NCI-H2029 treated with DMSO at 0.1 percent for 48 hours (cell line): ENCODE results near the gene UBASH3B.
A peak's percentile ranks its signal among the peaks of the same experiment; 100 is the strongest.
"Not testable (repeated sequence)": the region's sequence is repeated elsewhere in the genome, so short reads cannot be mapped to it uniquely, and the experiment has no call there.

ENCODE experiments used
- DNase-seq: peaks from one replicate; lab custom pipeline; 2025; lab: John Stamatoyannopoulos, UW

The UBASH3B gene

GRCh38 chr11:122655527-122656072 is at the start of gene UBASH3B:
Gene UBASH3B (plus strand): TSS chr11:122655722. CDS start chr11:122656050, 328 bp downstream.
- no peak for DNase-seq

DNA sequence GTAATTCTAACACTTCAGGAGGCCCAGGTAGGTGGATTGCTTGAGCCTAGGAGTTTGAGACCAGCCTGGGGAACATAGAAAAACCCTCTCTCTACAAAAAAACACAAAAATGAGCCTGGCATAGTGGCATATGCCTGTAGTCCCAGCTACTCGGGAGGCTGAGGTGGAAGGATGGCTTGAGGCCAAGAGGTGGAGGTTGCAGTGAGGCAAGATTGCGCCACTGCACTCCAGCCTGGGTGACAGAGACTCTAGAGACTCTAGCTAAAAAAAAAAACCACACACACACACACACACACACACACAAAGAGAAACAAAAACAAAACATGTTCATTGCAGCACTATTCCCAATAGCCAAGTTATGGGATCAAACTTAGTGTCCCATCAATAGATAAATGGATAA is 48.4 kb upstream of the UBASH3B start:
- not testable (repeated sequence) for DNase-seq

DNA sequence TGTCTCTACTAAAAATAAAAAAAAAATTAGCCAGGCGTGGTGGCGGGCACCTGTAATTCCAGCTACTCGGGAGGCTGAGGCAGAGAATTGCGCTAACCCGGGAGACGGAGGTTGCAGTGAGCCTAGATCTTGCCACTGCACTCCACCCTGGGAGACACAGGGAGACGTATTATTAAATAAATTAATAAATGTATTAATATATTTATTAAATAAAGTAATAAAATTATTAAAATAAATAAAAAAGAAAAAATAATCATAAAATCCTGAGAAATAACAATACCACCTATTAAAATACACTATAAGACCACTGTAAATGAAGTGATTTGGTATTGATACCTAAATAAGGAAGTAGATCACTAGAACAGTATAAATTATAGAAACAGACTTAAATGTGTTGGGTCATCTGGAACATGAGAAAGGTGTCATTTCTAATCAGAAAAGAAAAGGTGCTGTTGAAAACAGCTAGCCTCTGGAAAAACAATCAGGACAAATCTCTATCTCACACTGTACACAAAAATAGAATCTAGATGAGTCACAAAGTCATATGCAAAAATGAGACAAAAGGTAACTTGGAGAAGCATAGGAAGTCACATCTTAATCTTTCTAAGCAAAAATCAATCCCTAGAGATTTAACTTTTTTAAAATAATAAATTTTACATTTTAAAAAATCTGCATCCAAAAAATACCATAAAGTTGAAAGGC is 43.2 kb upstream of the UBASH3B start:
- DNase-seq = no peak

- no peak for DNase-seq
Measured at GRCh38 chr11:122616718-122617117, 38.8 kb upstream of the UBASH3B start.

DNA sequence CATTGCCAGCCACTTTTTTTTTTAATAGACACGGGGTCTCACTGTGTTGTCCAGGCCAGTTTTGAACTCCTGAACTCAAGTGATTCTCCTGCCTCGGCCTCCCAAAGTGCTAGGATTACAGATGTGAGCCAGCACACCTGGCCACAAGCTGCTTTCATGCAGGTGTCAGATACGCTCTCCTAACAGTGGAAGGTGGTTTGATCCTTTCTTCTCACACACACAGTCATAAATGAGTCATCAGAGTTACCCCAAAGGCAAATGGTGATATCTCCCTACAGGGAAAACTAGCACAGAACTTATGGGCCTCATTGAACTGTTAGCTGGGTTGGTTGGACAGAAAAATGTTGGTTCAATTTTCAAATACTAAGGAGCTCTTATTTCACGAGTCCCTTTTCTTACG is 38.2 kb upstream of the UBASH3B start:
- no peak for DNase-seq

DNA sequence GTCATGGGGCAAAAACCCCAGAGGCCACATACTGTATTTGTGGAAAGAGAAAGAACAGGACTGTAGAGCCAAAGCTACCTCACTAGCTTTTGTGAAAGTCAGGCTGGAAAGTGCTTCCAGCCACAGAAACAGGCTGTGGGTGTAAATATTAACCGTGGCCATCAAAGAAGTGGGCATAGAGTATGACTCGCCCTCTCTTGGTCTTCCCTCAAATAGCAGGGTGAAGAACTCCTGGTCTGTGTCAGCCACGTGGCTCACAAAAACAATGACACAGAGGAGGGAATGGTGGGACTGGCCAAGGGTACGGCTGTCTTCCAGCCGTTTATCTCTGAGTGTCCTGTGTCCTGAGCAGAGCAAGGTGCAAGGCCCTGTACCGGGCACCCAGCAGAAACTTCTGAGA is 37.6 kb upstream of the UBASH3B start:
- DNase-seq = no peak

DNA sequence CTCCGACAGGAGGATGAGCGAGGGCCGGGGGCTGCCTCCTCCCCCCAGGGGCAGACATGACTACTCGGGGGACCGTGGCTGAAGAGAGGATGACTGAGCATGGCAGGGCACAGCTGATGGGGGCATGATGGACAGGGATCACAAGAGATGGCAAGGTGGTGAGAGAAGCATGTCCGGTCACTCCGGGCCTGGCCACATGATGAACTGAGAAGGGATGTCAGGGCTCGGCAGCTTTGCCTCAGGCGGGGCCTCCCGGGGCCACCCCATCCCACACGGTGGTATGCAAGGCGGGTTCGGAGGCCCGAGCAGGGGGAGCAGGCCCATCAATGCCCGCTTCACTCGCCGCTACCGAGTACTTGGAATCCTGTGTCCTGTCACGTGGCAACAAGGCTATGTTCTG is 36.6 kb upstream of the UBASH3B start:
- no peak for DNase-seq

GRCh38 chr11:122619757-122620156 is 35.8 kb upstream of the UBASH3B start:
- no peak for DNase-seq

DNA sequence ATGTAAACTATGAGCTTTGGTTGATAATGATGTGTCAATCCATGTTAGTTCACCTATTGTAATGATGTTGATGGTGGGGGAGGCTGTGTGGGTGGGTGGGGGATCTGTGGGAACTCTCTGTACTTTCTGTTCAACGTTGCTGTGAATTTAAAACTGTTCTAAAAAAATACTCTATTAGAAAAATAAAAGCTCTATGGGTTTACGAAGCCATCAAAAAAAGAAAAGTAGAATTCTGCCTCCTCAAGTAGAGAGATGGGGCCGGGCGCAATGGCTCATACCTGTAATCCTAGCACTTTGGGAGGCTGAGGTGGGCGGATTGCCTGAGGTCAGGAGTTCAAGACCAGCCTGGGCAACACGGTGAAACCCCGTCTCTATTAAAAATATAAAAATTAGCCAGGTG is 30.0 kb upstream of the UBASH3B start:
- DNase-seq = not testable (repeated sequence)

- no peak for DNase-seq
Measured at GRCh38 chr11:122625976-122626665, 29.4 kb upstream of the UBASH3B start.

DNA sequence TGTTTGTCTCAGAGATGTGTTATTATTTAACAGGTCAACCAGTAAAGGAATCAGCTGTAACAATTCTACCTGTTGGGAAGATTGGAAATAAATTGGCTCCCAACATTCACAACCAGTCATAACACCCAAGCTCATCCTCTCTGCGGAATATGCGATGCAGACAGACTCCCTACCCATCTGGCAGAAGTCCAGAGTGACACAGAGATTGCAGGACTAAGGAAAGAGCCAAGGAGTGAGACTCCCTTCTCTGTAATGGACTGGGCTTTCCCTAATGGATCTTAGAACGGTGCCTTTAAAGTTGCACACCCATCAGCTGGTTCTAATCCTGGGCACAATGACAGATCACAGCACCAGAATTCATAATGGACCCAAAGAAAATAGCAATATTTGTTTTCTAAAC is 27.8 kb upstream of the UBASH3B start:
- no peak for DNase-seq

GRCh38 chr11:122628810-122629555 is 26.5 kb upstream of the UBASH3B start:
- peak; percentile 40 for DNase-seq

- DNase-seq = no peak
Measured at GRCh38 chr11:122632181-122632824, 23.2 kb upstream of the UBASH3B start.

- DNase-seq = peak; percentile 11
Measured at GRCh38 chr11:122633219-122633829, 22.2 kb upstream of the UBASH3B start.

- DNase-seq = no peak
Measured at GRCh38 chr11:122634501-122634900, 21.0 kb upstream of the UBASH3B start.

DNA sequence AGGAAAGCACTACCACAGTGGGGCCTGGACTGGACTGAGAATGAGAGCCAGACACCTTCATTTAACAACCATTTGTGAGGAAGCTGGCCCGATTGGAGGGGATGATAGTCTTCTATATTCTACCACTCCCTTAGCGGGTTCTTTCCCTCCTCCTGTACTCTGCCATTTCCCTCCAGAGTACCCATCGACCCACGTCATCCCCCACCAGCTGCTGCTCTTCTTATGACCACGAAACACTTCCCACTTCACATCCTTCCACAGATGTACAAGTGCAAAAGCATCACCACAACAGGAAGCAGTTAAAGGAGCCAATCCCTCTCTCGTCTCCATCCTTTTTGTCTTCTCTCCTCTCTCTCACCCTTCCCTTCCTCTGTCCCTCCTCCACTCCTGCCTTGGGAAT is 18.0 kb upstream of the UBASH3B start:
- DNase-seq = no peak

DNA sequence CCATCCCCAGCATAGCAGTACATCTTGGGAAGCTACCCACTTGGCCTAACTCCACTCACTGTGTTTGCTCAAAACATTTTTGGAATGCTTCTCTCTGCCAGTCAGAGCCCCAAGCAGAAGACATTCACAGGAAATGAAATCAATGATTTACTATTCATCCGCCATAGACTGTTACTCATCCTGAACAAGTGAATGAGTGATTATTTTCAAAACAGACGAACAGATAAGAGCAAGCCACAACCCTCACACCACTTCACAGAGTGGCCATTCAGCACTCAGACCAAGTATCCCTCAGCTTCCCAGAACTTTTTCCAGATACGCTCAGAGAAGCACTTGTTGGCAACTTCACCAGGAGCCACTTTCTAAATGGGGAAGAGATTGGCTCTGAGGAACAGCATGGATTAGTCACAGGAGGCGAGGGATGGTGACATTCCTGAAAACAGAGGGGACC is 13.0 kb upstream of the UBASH3B start:
- no peak for DNase-seq

DNA sequence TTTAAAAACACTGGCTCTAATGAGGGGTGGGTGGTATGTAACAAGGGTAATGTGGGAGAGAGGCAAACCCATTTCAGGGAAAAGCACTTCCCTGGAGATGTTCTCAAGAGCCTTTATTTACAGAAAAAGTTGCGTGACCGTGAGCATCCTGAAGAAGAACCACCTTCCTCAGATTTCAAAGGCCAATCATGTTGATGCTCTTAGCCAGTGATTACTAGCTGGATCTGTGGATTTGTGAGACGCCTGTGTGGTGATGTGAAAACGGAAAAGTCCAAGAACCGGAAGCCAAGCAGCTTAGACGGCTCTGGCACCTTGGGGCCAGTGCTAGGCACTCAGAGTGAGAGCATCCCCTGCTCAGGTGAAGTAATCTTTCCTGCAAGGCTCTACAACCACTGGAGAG is 12.6 kb upstream of the UBASH3B start:
- DNase-seq = no peak

DNA sequence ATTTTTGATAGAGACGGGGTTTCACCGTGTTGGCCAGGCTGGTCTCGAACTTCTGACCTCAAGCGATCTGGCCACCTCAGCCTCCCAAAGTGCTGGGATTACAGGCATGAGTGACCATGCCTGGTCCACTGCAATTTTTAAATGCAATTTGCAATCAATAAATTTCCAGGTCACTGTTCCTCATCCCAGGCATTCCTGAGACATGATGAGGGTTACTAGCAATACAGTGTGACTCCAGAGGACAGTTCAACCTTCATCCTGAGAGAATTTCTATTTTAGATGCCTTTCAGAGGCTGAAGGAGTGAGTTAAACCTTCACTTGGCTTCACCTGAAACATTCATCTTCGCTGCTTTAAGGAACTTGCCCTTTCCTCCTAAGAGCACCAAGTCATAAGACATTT is 9.7 kb upstream of the UBASH3B start:
- DNase-seq = no peak

DNA sequence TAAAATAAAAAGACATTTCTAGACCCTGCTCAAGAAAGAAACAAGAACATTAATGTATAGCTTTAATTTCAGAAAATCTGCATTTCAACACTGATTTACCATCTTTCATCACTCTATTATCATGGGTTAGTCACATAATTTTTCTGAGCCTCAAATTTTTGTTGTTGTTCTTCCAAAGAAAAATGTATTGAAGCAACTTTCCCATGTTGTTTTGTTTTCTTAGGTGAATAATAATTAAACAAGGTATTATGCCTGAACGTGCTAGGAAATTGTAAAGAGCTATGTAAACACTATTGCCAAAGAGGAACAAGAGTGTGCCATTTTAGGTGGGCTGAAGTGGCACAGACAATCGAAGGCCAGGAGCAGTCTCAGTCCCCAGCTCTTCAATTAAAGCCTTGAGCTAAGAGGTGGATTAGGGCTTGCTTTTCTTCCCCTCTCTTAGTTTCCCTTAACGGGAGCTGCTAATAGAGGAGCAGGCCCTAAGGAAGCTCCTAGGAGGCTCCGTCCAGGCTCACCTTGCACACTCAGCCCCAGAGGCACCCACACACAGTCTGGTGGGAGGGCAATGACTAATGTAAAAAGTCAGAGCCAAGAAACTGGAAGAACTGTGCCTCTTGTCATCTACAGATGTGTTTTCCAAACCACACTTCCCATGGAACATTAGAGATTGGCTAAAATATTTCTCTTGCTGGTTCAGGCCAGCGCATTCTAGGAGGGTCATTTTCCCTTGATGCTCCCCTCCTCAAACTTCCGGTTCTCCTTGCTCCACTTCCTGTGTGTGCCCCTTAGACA is 8.8 kb upstream of the UBASH3B start:
- DNase-seq = no peak

- DNase-seq = no peak
Measured at GRCh38 chr11:122647736-122648275, 7.7 kb upstream of the UBASH3B start.
